ENCODE data around the gene ALPP. TPM values are rescaled to one million over a fixed set of nuclear protein-coding genes. Genes with fewer than 3 reads are reported as not detected.

Gene ALPP
- total RNA-seq, 2 donors from 2014 or later: not detected

- no peaks in the 10 kb centered on the region for H3K9me3 Mint-ChIP-seq
- DNase-seq: no peak
- Histone ChIP-seq H3K4me3 (ENCODE audit: low read length) (no peak overlapping the region), H3K36me3 (ENCODE audit: control insufficient read depth, insufficient read depth, low read length) (no peaks in the 10 kb centered on the region), H3K27me3 (ENCODE audit: control insufficient read depth, insufficient read depth, low read length, poor library complexity, severe bottlenecking) (no peaks in the 10 kb centered on the region), H3K9ac (ENCODE audit: extremely low read depth, low read length, poor library complexity, severe bottlenecking) (no peak overlapping the region), H3K27ac (ENCODE audit: low read depth, low read length) (no peak overlapping the region), H3K9me3 (ENCODE audit: control insufficient read depth, low read length) (no peaks in the 10 kb centered on the region), H3K4me1 (ENCODE audit: control insufficient read depth, insufficient read depth, low read length) (no peaks in the 10 kb centered on the region)
- WGBS, 2 experiments (ENCODE audit: insufficient coverage in 1 of 2, insufficient read length in 1 of 2): 93 to 99% methylated on average over 15 to 18 of the region's 18 CpGs
- H3K27ac Mint-ChIP-seq: no peak overlapping the region
- H3K4me1 Mint-ChIP-seq: peaks cover 3% of the 10 kb centered on the region
- H3K36me3 Mint-ChIP-seq (ENCODE audit: low read depth): no peaks in the 10 kb centered on the region
- H3K4me3 Mint-ChIP-seq: no peak overlapping the region
- TF ChIP-seq, protein P1, sequence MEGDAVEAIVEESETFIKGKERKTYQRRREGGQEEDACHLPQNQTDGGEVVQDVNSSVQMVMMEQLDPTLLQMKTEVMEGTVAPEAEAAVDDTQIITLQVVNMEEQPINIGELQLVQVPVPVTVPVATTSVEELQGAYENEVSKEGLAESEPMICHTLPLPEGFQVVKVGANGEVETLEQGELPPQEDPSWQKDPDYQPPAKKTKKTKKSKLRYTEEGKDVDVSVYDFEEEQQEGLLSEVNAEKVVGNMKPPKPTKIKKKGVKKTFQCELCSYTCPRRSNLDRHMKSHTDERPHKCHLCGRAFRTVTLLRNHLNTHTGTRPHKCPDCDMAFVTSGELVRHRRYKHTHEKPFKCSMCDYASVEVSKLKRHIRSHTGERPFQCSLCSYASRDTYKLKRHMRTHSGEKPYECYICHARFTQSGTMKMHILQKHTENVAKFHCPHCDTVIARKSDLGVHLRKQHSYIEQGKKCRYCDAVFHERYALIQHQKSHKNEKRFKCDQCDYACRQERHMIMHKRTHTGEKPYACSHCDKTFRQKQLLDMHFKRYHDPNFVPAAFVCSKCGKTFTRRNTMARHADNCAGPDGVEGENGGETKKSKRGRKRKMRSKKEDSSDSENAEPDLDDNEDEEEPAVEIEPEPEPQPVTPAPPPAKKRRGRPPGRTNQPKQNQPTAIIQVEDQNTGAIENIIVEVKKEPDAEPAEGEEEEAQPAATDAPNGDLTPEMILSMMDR (conservative IDR thresholded peaks at IDR 0.05): no peak
- H3K27me3 Mint-ChIP-seq (ENCODE audit: insufficient read depth): no peaks in the 10 kb centered on the region
Measured at GRCh38 chr2:232372231-232373208, 6.0 kb upstream of the ALPP start.

DNA sequence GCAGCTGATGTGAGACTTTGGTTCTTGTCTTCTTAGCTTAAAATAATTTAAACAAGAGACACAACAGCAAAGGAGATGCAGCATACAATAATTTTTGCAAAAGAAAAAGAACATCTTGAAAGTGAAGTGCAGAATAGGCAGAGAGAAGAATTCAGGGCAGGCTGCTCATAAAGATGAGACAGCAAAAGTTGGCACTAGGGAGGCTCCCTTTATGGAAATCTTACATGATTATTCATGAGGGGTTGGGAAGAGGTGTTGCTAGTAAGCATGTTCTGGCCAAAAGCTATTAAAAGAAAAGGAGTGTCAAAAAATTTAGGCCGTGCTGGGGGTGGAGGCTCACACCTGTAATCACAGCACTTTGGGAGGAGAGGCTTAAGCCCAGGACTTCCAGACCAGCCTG lies 4.2 kb upstream of the ALPP start:
- Histone ChIP-seq H3K9me3 (ENCODE audit: control insufficient read depth, low read length) (no peaks in the 10 kb centered on the region), H3K9ac (ENCODE audit: extremely low read depth, low read length, poor library complexity, severe bottlenecking) (no peak overlapping the region), H3K4me1 (ENCODE audit: control insufficient read depth, insufficient read depth, low read length) (no peaks in the 10 kb centered on the region), H3K36me3 (ENCODE audit: control insufficient read depth, insufficient read depth, low read length) (no peaks in the 10 kb centered on the region), H3K4me3 (ENCODE audit: low read length) (no peak overlapping the region), H3K27me3 (ENCODE audit: control insufficient read depth, insufficient read depth, low read length, poor library complexity, severe bottlenecking) (no peaks in the 10 kb centered on the region), H3K27ac (ENCODE audit: low read depth, low read length) (no peak overlapping the region)
- Mint-ChIP-seq H3K27ac (no peak overlapping the region), H3K9me3 (no peaks in the 10 kb centered on the region), H3K4me1 (no peaks in the 10 kb centered on the region), H3K36me3 (ENCODE audit: low read depth) (no peaks in the 10 kb centered on the region), H3K27me3 (ENCODE audit: insufficient read depth) (no peaks in the 10 kb centered on the region), H3K4me3 (no peak overlapping the region)
- DNase-seq: no peak
- TF ChIP-seq, protein P1 (conservative IDR thresholded peaks at IDR 0.05): no peak
- WGBS, 2 experiments (ENCODE audit: insufficient coverage in 1 of 2, insufficient read length in 1 of 2): 75 to 86% methylated on average over 1 of the region's 1 CpG

DNA sequence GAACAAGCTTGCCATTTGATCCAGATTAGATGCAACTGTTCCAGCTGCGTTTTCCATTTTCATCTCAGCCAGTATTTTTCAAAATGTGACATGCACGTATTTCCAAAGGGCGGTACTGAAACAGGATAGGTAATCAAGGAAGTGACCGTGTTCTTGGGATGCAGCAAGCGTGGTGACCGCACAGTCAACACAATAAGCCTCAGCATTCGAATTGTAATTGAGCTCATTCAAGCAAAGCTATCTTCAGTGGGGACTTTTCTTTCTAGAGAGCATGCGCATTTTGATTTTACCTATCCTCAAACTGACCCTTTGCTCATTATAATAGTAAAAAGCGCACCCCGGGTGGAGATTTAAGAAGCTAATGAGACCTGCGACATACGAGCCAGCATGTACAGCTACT lies 3.4 kb upstream of the ALPP start:
- Mint-ChIP-seq H3K4me1 (no peaks in the 10 kb centered on the region), H3K27ac (no peak overlapping the region), H3K9me3 (no peaks in the 10 kb centered on the region), H3K4me3 (no peak overlapping the region), H3K27me3 (ENCODE audit: insufficient read depth) (no peaks in the 10 kb centered on the region), H3K36me3 (ENCODE audit: low read depth) (no peaks in the 10 kb centered on the region)
- TF ChIP-seq, protein P1 (conservative IDR thresholded peaks at IDR 0.05): no peak
- no peak overlapping the region for H3K27ac ChIP-seq (ENCODE audit: low read depth, low read length)
- WGBS, 2 experiments (ENCODE audit: insufficient coverage in 1 of 2, insufficient read length in 1 of 2): 66 to 73% methylated on average over 11 to 12 of the region's 12 CpGs
- no peaks in the 10 kb centered on the region for H3K27me3 ChIP-seq (ENCODE audit: control insufficient read depth, insufficient read depth, low read length, poor library complexity, severe bottlenecking)
- H3K9me3 ChIP-seq (ENCODE audit: control insufficient read depth, low read length): no peaks in the 10 kb centered on the region
- no peak overlapping the region for H3K9ac ChIP-seq (ENCODE audit: extremely low read depth, low read length, poor library complexity, severe bottlenecking)
- no peaks in the 10 kb centered on the region for H3K36me3 ChIP-seq (ENCODE audit: control insufficient read depth, insufficient read depth, low read length)
- H3K4me3 ChIP-seq (ENCODE audit: low read length): no peak overlapping the region
- no peak for DNase-seq
- H3K4me1 ChIP-seq (ENCODE audit: control insufficient read depth, insufficient read depth, low read length): no peaks in the 10 kb centered on the region

All from endodermal cell (in vitro differentiated cells).